Mesothelial cell of epicardium (in vitro differentiated cells): Measurements from ENCODE around the gene CHST15. TPM values are rescaled to one million over a fixed set of nuclear protein-coding genes. Genes with fewer than 3 reads are reported as not detected.

ENCODE experiments used
- DNase-seq, 2 experiments: peaks; one replicate each; pipeline ENCODE4 v3.0.0; 2021; ENCODE audit warnings: low spot score in 2 of 2; ENCODE audit not compliant: unreplicated experiment in 2 of 2
- H3K27ac Mint-ChIP-seq: 2 replicates; pipeline ENCODE4 v1.8.0; 2021; ENCODE audit warnings: mixed read lengths
- H3K27me3 Mint-ChIP-seq: 2 replicates; pipeline ENCODE4 v1.8.0; 2021; ENCODE audit warnings: low read depth, mixed read lengths
- H3K36me3 Mint-ChIP-seq: 2 replicates; pipeline ENCODE4 v1.8.0; 2021; ENCODE audit warnings: mixed read lengths
- H3K4me1 Mint-ChIP-seq: 2 replicates; pipeline ENCODE4 v1.8.0; 2021; ENCODE audit warnings: mixed read lengths
- H3K4me3 Mint-ChIP-seq: 2 replicates; pipeline ENCODE4 v1.8.0; 2021; ENCODE audit warnings: mild to moderate bottlenecking, moderate library complexity, mixed read lengths
- H3K9me3 Mint-ChIP-seq: 2 replicates; pipeline ENCODE4 v1.8.0; 2021; ENCODE audit warnings: mixed read lengths
- CTCF ChIP-seq: fragments of 200-600 bp; sonication (generic); IDR thresholded peaks from one replicate; pipeline ENCODE4 v1.5.0; 2021; ENCODE audit warnings: antibody characterized with exemption; ENCODE audit not compliant: unreplicated experiment
- total RNA-seq: library from RNA; stranded (reverse); gene quantifications from 3 replicates; pipeline ENCODE4 v1.2.1, GENCODE V29; 2021

Gene CHST15
- total RNA-seq, 1 donor from 2014 or later: 39.4 TPM

GRCh38 chr10:124122211-124122610, 28.8 kb upstream of the CHST15 start:
- no peaks in the 10 kb centered on the region for H3K9me3 Mint-ChIP-seq
- no peak overlapping the region for H3K27ac Mint-ChIP-seq
- no peak for TF ChIP-seq CTCF
- H3K4me3 Mint-ChIP-seq: no peak overlapping the region
- DNase-seq: no peak
- H3K4me1 Mint-ChIP-seq: peaks cover 8% of the 10 kb centered on the region
- H3K36me3 Mint-ChIP-seq: no peaks in the 10 kb centered on the region
- H3K27me3 Mint-ChIP-seq: no peaks in the 10 kb centered on the region

GRCh38 chr10:124120410-124121061, 27.1 kb upstream of the CHST15 start:
- DNase-seq: no peak
- H3K27me3 Mint-ChIP-seq: no peaks in the 10 kb centered on the region
- H3K36me3 Mint-ChIP-seq: no peaks in the 10 kb centered on the region
- no peak overlapping the region for H3K27ac Mint-ChIP-seq
- H3K4me3 Mint-ChIP-seq: no peak overlapping the region
- H3K9me3 Mint-ChIP-seq: no peaks in the 10 kb centered on the region
- no peak for TF ChIP-seq CTCF
- H3K4me1 Mint-ChIP-seq: peaks cover 14% of the 10 kb centered on the region

- no peak overlapping the region for H3K27ac Mint-ChIP-seq
- no peaks in the 10 kb centered on the region for H3K27me3 Mint-ChIP-seq
- no peaks in the 10 kb centered on the region for H3K9me3 Mint-ChIP-seq
- H3K4me1 Mint-ChIP-seq: peaks cover 14% of the 10 kb centered on the region
- no peak overlapping the region for H3K4me3 Mint-ChIP-seq
- no peak for TF ChIP-seq CTCF
- no peaks in the 10 kb centered on the region for H3K36me3 Mint-ChIP-seq
- no peak for DNase-seq
These were observed 26.5 kb upstream of the CHST15 start for GRCh38 chr10:124119946-124120345.

- Mint-ChIP-seq H3K36me3 (no peaks in the 10 kb centered on the region), H3K4me3 (no peak overlapping the region), H3K9me3 (no peaks in the 10 kb centered on the region), H3K27me3 (no peaks in the 10 kb centered on the region), H3K27ac (no peak overlapping the region), H3K4me1 (peaks cover 14% of the 10 kb centered on the region)
- TF ChIP-seq CTCF: no peak
- DNase-seq: no peak
These were observed 25.8 kb upstream of the CHST15 start for GRCh38 chr10:124119216-124119615.

- peaks cover 2% of the 10 kb centered on the region for H3K27me3 Mint-ChIP-seq
- H3K27ac Mint-ChIP-seq: no peak overlapping the region
- peaks cover 11% of the 10 kb centered on the region for H3K4me1 Mint-ChIP-seq
- DNase-seq: no peak
- H3K36me3 Mint-ChIP-seq: no peaks in the 10 kb centered on the region
- TF ChIP-seq CTCF: no peak
- no peaks in the 10 kb centered on the region for H3K9me3 Mint-ChIP-seq
- H3K4me3 Mint-ChIP-seq: no peak overlapping the region
These were observed 24.4 kb upstream of the CHST15 start for GRCh38 chr10:124117833-124118232.

- H3K4me3 Mint-ChIP-seq: no peak overlapping the region
These were observed 24.1 kb upstream of the CHST15 start for GRCh38 chr10:124117511-124117785.

More at GRCh38 chr10:124117511-124117785, 24.1 kb upstream of the CHST15 start:
- no peak for DNase-seq
- Mint-ChIP-seq H3K27me3 (peaks cover 2% of the 10 kb centered on the region), H3K4me1 (peaks cover 9% of the 10 kb centered on the region), H3K9me3 (no peaks in the 10 kb centered on the region), H3K36me3 (no peaks in the 10 kb centered on the region), H3K27ac (no peak overlapping the region)
- no peak for TF ChIP-seq CTCF
